ENCODE data around the gene GNAO1. TPM values are rescaled to one million over a fixed set of nuclear protein-coding genes. Genes with fewer than 3 reads are reported as not detected.

Gene GNAO1
- total and polyA plus RNA-seq, 9 of the 15 experiments (the other 6 are each of a cell fraction or from before 2014, with no cell fraction given), result 0.07 to 0.42 (median 0.08) TPM; not detected in 5

DNA sequence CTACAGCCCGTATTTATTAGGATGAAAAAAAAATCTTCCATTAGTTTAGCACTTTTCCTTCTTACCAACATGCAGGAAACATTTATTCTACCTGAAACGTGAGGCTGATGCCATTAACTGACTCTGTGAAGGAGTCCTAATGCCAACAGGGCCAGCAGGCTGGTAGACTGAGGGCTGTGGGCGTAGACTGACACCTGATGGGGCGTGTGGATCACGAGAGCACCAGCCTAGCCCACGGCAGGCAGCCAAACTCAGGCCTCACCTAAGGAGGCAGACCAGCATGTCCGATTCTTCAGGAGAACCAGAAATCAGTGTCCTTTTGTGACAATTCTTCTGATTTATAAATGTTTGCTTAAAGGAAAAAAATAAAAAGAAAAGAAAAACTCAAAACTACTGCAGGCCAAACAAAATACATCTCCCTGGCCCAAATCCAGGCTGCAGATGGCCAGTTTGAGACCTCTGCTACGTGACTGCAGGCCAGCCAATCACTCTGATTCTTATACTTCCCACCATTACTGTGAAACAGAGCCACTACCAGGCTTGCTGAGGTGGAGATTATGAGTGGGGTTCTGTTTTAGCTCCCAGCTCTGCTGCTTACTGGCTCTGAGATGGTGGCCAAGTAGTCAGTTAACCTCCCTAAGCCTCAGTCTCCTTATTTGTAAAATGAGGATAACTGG, 66.5 kb downstream of the GNAO1 start:
- BruUV-seq (replicated peaks), result no TSS peak
- 48% methylated on average over 7 of the region's 8 CpGs for WGBS (ENCODE audit: insufficient coverage, low coverage, missing lambda C conversion rate)
- in situ Hi-C loops (cut with MboI), result no loop called here

More for the DNA sequence above, 66.5 kb downstream of the GNAO1 start:
- no peaks in the 10 kb centered on the region for H3K36me3 ChIP-seq (ENCODE audit: control insufficient read depth, insufficient read depth, low read length)
- H3K27me3 ChIP-seq (ENCODE audit: control insufficient read depth in 2 of 2, insufficient read depth in 2 of 2, low read length in 2 of 2), result no peaks in the 10 kb centered on the region
- no peak for TF ChIP-seq ERF (CRISPR knock-in tag; IDR thresholded peaks at IDR 0.05)
- TF ChIP-seq RBM39 (optimal IDR thresholded peaks at IDR 0.05; ENCODE audit: low read depth, low read length), result no peak
- TF ChIP-seq, protein P1, sequence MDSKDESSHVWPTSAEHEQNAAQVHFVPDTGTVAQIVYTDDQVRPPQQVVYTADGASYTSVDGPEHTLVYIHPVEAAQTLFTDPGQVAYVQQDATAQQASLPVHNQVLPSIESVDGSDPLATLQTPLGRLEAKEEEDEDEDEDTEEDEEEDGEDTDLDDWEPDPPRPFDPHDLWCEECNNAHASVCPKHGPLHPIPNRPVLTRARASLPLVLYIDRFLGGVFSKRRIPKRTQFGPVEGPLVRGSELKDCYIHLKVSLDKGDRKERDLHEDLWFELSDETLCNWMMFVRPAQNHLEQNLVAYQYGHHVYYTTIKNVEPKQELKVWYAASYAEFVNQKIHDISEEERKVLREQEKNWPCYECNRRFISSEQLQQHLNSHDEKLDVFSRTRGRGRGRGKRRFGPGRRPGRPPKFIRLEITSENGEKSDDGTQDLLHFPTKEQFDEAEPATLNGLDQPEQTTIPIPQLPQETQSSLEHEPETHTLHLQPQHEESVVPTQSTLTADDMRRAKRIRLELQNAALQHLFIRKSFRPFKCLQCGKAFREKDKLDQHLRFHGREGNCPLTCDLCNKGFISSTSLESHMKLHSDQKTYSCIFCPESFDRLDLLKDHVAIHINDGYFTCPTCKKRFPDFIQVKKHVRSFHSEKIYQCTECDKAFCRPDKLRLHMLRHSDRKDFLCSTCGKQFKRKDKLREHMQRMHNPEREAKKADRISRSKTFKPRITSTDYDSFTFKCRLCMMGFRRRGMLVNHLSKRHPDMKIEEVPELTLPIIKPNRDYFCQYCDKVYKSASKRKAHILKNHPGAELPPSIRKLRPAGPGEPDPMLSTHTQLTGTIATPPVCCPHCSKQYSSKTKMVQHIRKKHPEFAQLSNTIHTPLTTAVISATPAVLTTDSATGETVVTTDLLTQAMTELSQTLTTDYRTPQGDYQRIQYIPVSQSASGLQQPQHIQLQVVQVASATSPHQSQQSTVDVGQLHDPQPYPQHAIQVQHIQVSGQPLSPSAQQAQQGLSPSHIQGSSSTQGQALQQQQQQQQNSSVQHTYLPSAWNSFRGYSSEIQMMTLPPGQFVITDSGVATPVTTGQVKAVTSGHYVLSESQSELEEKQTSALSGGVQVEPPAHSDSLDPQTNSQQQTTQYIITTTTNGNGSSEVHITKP (IDR thresholded peaks at IDR 0.05; ENCODE audit: partially characterized antibody), result no peak
- TF ChIP-seq, protein P2, sequence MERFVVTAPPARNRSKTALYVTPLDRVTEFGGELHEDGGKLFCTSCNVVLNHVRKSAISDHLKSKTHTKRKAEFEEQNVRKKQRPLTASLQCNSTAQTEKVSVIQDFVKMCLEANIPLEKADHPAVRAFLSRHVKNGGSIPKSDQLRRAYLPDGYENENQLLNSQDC (CRISPR knock-in tag; IDR thresholded peaks at IDR 0.05), result no peak
- TF ChIP-seq, protein P3, sequence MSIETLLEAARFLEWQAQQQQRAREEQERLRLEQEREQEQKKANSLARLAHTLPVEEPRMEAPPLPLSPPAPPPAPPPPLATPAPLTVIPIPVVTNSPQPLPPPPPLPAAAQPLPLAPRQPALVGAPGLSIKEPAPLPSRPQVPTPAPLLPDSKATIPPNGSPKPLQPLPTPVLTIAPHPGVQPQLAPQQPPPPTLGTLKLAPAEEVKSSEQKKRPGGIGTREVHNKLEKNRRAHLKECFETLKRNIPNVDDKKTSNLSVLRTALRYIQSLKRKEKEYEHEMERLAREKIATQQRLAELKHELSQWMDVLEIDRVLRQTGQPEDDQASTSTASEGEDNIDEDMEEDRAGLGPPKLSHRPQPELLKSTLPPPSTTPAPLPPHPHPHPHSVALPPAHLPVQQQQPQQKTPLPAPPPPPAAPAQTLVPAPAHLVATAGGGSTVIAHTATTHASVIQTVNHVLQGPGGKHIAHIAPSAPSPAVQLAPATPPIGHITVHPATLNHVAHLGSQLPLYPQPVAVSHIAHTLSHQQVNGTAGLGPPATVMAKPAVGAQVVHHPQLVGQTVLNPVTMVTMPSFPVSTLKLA (conservative IDR thresholded peaks at IDR 0.05), result no peak
- TF ChIP-seq CREBBP (IDR thresholded peaks at IDR 0.05; ENCODE audit: low read depth, low read length), result no peak
- no peak for TF ChIP-seq ZNF121 (CRISPR knock-in tag; conservative IDR thresholded peaks at IDR 0.05)
- TF ChIP-seq, protein P4, sequence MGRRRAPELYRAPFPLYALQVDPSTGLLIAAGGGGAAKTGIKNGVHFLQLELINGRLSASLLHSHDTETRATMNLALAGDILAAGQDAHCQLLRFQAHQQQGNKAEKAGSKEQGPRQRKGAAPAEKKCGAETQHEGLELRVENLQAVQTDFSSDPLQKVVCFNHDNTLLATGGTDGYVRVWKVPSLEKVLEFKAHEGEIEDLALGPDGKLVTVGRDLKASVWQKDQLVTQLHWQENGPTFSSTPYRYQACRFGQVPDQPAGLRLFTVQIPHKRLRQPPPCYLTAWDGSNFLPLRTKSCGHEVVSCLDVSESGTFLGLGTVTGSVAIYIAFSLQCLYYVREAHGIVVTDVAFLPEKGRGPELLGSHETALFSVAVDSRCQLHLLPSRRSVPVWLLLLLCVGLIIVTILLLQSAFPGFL (CRISPR knock-in tag; IDR thresholded peaks at IDR 0.05), result no peak
- TF ChIP-seq ZFP36 (IDR thresholded peaks at IDR 0.05; ENCODE audit: low read depth, low read length, partially characterized antibody), result no peak
- no peak for TF ChIP-seq ZNF274 (IDR thresholded peaks at IDR 0.05; ENCODE audit: borderline replicate concordance, low read depth, low read length)
- no peak for TF ChIP-seq HNRNPL (IDR thresholded peaks at IDR 0.05; ENCODE audit: low read depth, low read length)
- no peak for TF ChIP-seq L3MBTL2 (IDR thresholded peaks at IDR 0.05)
- TF ChIP-seq, protein P5, sequence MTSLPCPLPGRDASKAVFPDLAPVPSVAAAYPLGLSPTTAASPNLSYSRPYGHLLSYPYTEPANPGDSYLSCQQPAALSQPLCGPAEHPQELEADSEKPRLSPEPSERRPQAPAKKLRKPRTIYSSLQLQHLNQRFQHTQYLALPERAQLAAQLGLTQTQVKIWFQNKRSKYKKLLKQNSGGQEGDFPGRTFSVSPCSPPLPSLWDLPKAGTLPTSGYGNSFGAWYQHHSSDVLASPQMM (CRISPR knock-in tag; IDR thresholded peaks at IDR 0.05), result no peak
- TF ChIP-seq RBM15 (IDR thresholded peaks at IDR 0.05; ENCODE audit: insufficient read depth, low read length), result no peak
- ChIA-PET POLR2A (interaction anchor here (1.0 kb wide), 1 partner anchor 10 kb away, joined by 3 read pairs; no protein-coding TSS in a partner anchor), CTCF (ENCODE audit: low intra/inter-chr PET ratio) (no interaction called here)
- DNase-seq (ENCODE audit: extremely low read depth in 1 of 4, low spot score in 3 of 4) (no peak), ATAC-seq (no peak), FAIRE-seq (no peak)
- no peaks in the 10 kb centered on the region for H3K79me2 ChIP-seq (ENCODE audit: control insufficient read depth, insufficient read depth, low read length)
- H2AFZ ChIP-seq (ENCODE audit: low read depth, low read length), result peak overlapping the region; percentile 36; the same call in 1 of the 2 replicates
- H3K9ac ChIP-seq (ENCODE audit: insufficient read depth in 1 of 2, low read depth in 2 of 2, low read length in 2 of 2), result no peak overlapping the region
- H3K4me3 ChIP-seq, result no peak overlapping the region
- intact Hi-C loops (cut with micrococcal nuclease), result no loop called here
- H3K9me3 ChIP-seq (replicated peaks; ENCODE audit: control insufficient read depth, insufficient read depth, low read depth, low read length), result no peaks in the 10 kb centered on the region
- H3K4me1 ChIP-seq (replicated peaks in 1 of 2; ENCODE audit: control insufficient read depth in 2 of 2, insufficient read depth in 2 of 2, low read length in 2 of 2), result peaks cover 13 to 19% of the 10 kb centered on the region in 2 experiments
- H3K27ac ChIP-seq (ENCODE audit: extremely low read depth, low read depth, low read length), result no peak overlapping the region
- H4K20me1 ChIP-seq (replicated peaks; ENCODE audit: control insufficient read depth, insufficient read depth, low read length), result no peaks in the 10 kb centered on the region
- H3K4me2 ChIP-seq (ENCODE audit: insufficient read depth, low read length), result no peak overlapping the region
- H3K9me1 ChIP-seq (ENCODE audit: control insufficient read depth, insufficient read depth, low read length), result no peaks in the 10 kb centered on the region
